Measurements from ENCODE around the gene DTX3. TPM values are rescaled to one million over a fixed set of nuclear protein-coding genes. Genes with fewer than 3 reads are reported as not detected.

Gene DTX3
- polyA plus RNA-seq, 1 donor = 65.0 TPM

Other genes starting within 250 kb of the DTX3 start
- 117 TPM for gene R3HDM2, start 173.8 kb upstream of the DTX3 start, polyA plus RNA-seq (ENCODE audit: insufficient read length)
- gene INHBC, start 170.0 kb upstream of the DTX3 start, polyA plus RNA-seq (ENCODE audit: insufficient read length) = 0.27 TPM
- gene INHBE, start 149.5 kb upstream of the DTX3 start, polyA plus RNA-seq (ENCODE audit: insufficient read length) = 0.95 TPM
- gene GLI1, start 145.0 kb upstream of the DTX3 start, polyA plus RNA-seq (ENCODE audit: insufficient read length) = 23.9 TPM
- gene ARHGAP9, start 125.0 kb upstream of the DTX3 start, polyA plus RNA-seq (ENCODE audit: insufficient read length) = 2.6 TPM
- 138 TPM for gene MARS1, start 116.8 kb upstream of the DTX3 start, polyA plus RNA-seq (ENCODE audit: insufficient read length)
- gene DDIT3, start 84.3 kb upstream of the DTX3 start, polyA plus RNA-seq (ENCODE audit: insufficient read length) = 25.4 TPM
- gene MBD6, start 82.0 kb upstream of the DTX3 start, polyA plus RNA-seq (ENCODE audit: insufficient read length) = 73.5 TPM
- gene DCTN2, start 57.6 kb upstream of the DTX3 start, polyA plus RNA-seq (ENCODE audit: insufficient read length) = 171 TPM
- 0.42 TPM for gene KIF5A, start 54.8 kb upstream of the DTX3 start, polyA plus RNA-seq (ENCODE audit: insufficient read length)
- gene PIP4K2C, start 13.6 kb upstream of the DTX3 start, polyA plus RNA-seq (ENCODE audit: insufficient read length) = 43.4 TPM
- 30.5 TPM for gene ARHGEF25, start 6.6 kb downstream of the DTX3 start, polyA plus RNA-seq (ENCODE audit: insufficient read length)
- 0.80 TPM for gene B4GALNT1, start 28.4 kb downstream of the DTX3 start, polyA plus RNA-seq (ENCODE audit: insufficient read length)
- gene OS9, start 89.3 kb downstream of the DTX3 start, polyA plus RNA-seq (ENCODE audit: insufficient read length) = 212 TPM
- gene AGAP2, start 133.9 kb downstream of the DTX3 start, polyA plus RNA-seq (ENCODE audit: insufficient read length) = 1.2 TPM
- 103 TPM for gene TSPAN31, start 140.2 kb downstream of the DTX3 start, polyA plus RNA-seq (ENCODE audit: insufficient read length)
- gene CDK4, start 147.5 kb downstream of the DTX3 start, polyA plus RNA-seq (ENCODE audit: insufficient read length) = 226 TPM
- 20.0 TPM for gene MARCHF9, start 150.3 kb downstream of the DTX3 start, polyA plus RNA-seq (ENCODE audit: insufficient read length)
- 2.0 TPM for gene CYP27B1, start 162.3 kb downstream of the DTX3 start, polyA plus RNA-seq (ENCODE audit: insufficient read length)
- gene METTL1, start 167.3 kb downstream of the DTX3 start, polyA plus RNA-seq (ENCODE audit: insufficient read length) = 35.6 TPM
- gene EEF1AKMT3, start 167.8 kb downstream of the DTX3 start, polyA plus RNA-seq (ENCODE audit: insufficient read length) = 13.2 TPM
- gene TSFM, start 178.0 kb downstream of the DTX3 start, polyA plus RNA-seq (ENCODE audit: insufficient read length) = 46.3 TPM
- gene AVIL, start 213.9 kb downstream of the DTX3 start, polyA plus RNA-seq (ENCODE audit: insufficient read length) = 21.7 TPM
- 251 TPM for gene CTDSP2, start 241.9 kb downstream of the DTX3 start, polyA plus RNA-seq (ENCODE audit: insufficient read length)

All from left kidney (tissue), 1 donor.